ENCODE results near the gene SLC23A3.

DNA sequence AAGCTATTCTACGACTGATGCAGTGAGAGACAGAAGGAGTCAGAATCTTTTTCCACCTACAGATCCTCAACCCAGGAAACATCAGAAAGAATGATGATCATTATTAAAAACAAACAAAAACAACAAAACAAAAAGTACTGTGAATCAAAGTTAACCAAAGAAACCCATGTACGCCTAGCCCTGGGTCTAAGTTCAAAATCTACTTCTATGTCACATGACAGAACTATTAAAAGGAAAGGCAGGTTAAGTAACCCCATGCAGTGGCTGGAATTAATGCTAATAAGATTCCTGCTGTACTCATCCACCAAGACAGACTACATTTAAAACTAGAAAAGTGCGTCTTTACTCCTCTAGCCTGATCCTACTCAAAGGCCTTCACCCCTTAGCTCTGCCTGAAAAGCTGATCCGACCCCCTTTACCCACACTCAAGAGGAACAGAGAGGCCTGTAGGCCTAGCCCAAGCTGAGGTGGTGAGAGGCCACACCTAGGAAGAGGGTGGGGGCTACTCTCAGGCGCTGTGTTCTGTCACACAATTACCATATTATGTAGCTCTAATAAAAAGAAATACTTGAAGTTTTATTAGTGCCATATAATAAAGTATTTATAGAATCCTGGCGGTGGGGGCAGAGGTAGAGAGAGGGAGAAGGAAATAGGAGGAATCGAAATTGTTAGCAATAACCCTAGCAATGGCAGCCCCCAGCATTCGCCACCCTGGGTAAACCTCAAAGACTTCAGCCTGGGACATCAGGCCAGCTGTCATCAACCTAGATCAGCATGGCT, 46.3 kb downstream of the SLC23A3 start:
- TF ChIP-seq TEAD4 (IDR thresholded peaks at IDR 0.05) (no peak), YY1 (IDR thresholded peaks at IDR 0.05; ENCODE audit: low read depth) (no peak)

All from Ishikawa (cell line).